ENCODE measurements around the gene HLCS. TPM values are rescaled to one million over a fixed set of nuclear protein-coding genes. Genes with fewer than 3 reads are reported as not detected.
"Not testable (repeated sequence)": the region's sequence is repeated elsewhere in the genome, so short reads cannot be mapped to it uniquely, and the experiment has no call there.

The HLCS gene
- total RNA-seq, 2 donors from 2014 or later = 27.2 to 38.6 TPM

DNA sequence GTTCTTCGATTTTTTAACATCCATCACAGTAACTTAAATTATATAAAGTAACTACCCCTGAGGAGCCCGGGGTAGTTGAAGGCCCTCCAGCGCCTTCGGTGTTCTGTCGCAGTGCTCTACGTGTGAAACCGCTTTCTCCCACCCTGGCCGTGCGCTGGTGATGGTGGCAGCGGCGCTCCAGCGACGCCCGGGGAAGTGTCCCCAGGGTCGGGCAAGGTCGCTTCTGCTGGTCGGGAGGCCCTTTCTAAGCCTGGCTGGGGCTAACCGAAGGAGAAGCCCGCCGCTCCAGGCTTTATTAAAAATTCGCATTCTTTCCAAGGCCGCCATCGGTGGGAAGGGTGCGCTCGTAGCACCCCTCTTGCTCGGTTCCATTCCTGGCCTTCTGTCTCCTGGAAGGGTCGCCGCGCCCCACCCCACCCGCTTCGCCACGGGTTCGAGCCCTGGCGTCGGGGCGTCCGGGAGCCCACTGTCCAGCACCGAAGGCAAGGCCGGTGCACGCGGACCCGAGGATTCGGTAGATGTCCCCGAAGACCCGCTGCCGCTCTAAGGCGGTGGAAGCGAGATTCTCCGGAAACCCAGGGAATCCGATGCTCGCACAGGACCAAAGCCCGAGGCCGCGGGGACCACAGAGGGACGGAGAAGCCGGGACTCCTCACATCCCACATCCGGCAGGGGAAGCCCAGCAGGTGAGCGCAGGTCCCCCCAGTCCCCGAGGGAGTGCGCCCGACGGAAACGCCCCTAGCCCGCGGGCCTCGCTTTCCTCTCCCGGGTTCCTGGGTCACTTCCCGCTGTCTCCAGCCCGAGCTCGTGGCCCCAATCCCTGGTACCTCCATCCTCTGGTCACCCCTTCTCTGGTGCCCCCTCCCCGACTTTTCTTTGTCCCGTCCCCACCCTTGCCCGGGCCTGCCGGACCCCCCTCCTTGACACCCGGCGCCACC, 39.3 kb upstream of the HLCS start:
- Histone ChIP-seq H3K27me3 (no peaks in the 10 kb centered on the region), H3K27ac (no peak overlapping the region)
- no peak for ATAC-seq

DNA sequence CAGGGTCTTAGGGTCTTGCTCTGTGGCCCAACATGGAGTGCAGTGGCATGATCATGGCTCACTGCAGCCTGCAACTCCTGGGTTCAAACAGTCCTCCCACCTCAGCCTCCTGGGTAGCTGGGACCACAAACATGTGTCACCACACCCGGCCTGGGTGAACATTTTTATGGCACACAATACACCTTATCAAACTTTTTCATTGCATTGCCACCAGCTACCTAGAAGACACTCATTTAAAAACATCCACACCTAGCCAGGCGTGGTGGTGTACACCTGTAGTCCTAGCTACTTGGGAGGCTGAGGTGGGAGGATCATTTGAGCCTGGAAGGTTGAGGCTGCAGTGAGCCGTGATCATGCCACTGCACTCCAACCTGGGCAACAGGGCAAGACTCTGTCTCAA, 37.4 kb upstream of the HLCS start:
- H3K36me3 ChIP-seq (replicated peaks in 1 of 2; ENCODE audit: insufficient read depth in 1 of 2, low read depth in 2 of 2); H3K4me3 ChIP-seq; H3K9me3 ChIP-seq; H3K27me3 ChIP-seq; intact Hi-C loops (cut with DNase I); DNase-seq; H3K27ac ChIP-seq; ATAC-seq: not testable (repeated sequence)
- WGBS, 2 donors = 69 to 74% methylated on average over 3 of the region's 3 CpGs
- peaks cover 15% of the 10 kb centered on the region for H3K4me1 ChIP-seq

More for the DNA sequence above, 39.3 kb upstream of the HLCS start:
- Histone ChIP-seq H3K4me1 (peaks cover 20% of the 10 kb centered on the region), H3K4me3 (no peak overlapping the region), H3K36me3 (replicated peaks in 1 of 2; ENCODE audit: insufficient read depth in 1 of 2, low read depth in 2 of 2) (no peaks in the 10 kb centered on the region), H3K9me3 (no peaks in the 10 kb centered on the region)
- intact Hi-C loops (cut with DNase I) = no loop called here
- no peak for TF ChIP-seq POLR2A (IDR thresholded peaks at IDR 0.05)
- TF ChIP-seq, protein P1, sequence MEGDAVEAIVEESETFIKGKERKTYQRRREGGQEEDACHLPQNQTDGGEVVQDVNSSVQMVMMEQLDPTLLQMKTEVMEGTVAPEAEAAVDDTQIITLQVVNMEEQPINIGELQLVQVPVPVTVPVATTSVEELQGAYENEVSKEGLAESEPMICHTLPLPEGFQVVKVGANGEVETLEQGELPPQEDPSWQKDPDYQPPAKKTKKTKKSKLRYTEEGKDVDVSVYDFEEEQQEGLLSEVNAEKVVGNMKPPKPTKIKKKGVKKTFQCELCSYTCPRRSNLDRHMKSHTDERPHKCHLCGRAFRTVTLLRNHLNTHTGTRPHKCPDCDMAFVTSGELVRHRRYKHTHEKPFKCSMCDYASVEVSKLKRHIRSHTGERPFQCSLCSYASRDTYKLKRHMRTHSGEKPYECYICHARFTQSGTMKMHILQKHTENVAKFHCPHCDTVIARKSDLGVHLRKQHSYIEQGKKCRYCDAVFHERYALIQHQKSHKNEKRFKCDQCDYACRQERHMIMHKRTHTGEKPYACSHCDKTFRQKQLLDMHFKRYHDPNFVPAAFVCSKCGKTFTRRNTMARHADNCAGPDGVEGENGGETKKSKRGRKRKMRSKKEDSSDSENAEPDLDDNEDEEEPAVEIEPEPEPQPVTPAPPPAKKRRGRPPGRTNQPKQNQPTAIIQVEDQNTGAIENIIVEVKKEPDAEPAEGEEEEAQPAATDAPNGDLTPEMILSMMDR (IDR thresholded peaks at IDR 0.05) = no peak
- 22 to 38% methylated on average over 53 to 76 of the region's 76 CpGs for WGBS, 2 donors
- DNase-seq = no peak

DNA sequence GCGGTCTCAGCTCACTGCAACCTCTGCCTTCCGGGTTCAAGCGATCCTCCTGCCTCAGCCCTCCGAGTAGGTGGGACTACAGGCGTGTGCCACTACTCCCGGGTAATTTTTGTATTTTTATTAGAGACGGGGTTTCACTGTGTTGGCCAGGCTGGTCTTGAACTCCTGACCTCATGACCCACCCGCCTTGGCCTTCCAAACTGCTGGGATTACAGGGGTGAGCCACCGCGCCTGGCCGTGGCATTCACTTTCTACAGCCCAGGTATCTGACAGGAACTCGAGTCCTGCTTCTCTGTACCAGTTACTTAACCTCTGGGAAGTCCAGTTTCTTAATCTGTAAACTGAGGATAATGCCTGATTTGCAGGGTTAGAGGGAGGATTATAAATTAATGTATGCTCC, 36.4 kb upstream of the HLCS start:
- intact Hi-C loops (cut with DNase I); H3K4me3 ChIP-seq; H3K9me3 ChIP-seq; H3K27ac ChIP-seq; DNase-seq; H3K27me3 ChIP-seq; ATAC-seq; H3K36me3 ChIP-seq (replicated peaks in 1 of 2; ENCODE audit: insufficient read depth in 1 of 2, low read depth in 2 of 2): not testable (repeated sequence)
- peaks cover 15% of the 10 kb centered on the region for H3K4me1 ChIP-seq
- 74 to 84% methylated on average over 12 of the region's 12 CpGs for WGBS, 2 donors

DNA sequence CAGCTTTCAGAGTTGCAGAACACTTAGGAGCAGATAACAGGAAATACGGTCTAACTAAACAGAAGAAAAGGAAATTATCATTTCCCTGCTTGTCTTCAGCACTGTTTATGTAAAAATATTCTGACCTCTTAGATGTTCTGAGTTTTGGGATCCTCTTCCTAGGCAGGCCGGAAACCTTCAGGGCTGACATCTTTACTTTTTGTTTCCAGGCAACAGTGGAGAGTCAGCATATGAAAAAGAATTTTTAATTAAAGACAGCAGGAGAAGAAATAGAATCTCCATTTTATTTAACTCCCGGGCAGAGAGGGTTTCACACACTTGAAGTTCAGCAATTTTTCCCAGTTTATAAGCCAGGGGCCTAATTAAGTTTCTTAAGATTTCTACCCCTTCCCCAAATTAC, 35.0 kb upstream of the HLCS start:
- TF ChIP-seq, protein P1 (IDR thresholded peaks at IDR 0.05) = no peak
- H3K27ac ChIP-seq = no peak overlapping the region
- no peak overlapping the region for H3K4me3 ChIP-seq
- no peak for ATAC-seq
- H3K27me3 ChIP-seq = no peaks in the 10 kb centered on the region
- no peak for DNase-seq
- intact Hi-C loops (cut with DNase I) = no loop called here
- 53 to 65% methylated on average over 3 of the region's 3 CpGs for WGBS, 2 donors
- no peaks in the 10 kb centered on the region for H3K9me3 ChIP-seq
- H3K36me3 ChIP-seq (replicated peaks in 1 of 2; ENCODE audit: insufficient read depth in 1 of 2, low read depth in 2 of 2) = no peaks in the 10 kb centered on the region
- peaks cover 8% of the 10 kb centered on the region for H3K4me1 ChIP-seq

DNA sequence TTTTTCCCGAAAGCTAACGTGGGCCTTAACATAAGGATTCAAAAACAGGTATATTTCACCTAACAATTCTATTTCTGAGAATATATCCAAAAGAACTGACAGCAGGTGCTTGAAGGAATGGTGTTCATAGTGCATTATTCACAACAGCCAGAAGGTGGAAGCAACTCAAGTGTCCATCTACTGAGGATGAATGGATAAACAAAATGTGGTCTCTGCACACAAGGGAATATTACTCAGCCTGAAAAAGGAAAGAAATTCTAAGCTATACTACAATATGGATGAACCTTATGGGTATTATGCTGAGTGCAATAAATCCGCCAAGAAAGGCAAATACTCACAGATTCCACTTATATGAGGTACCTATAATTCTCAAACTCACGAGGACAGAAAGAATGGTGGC, 33.9 kb upstream of the HLCS start:
- intact Hi-C loops (cut with DNase I) = no loop called here
- H3K36me3 ChIP-seq (replicated peaks in 1 of 2; ENCODE audit: insufficient read depth in 1 of 2, low read depth in 2 of 2) = no peaks in the 10 kb centered on the region
- ATAC-seq (no peak), DNase-seq (no peak)
- 77 to 92% methylated on average over 4 of the region's 4 CpGs for WGBS, 2 donors
- TF ChIP-seq, protein P1 (IDR thresholded peaks at IDR 0.05) = no peak
- TF ChIP-seq POLR2A (IDR thresholded peaks at IDR 0.05) = no peak
- H3K27me3 ChIP-seq = no peaks in the 10 kb centered on the region
- no peak overlapping the region for H3K4me3 ChIP-seq
- no peaks in the 10 kb centered on the region for H3K4me1 ChIP-seq
- H3K27ac ChIP-seq = no peak overlapping the region
- H3K9me3 ChIP-seq = no peaks in the 10 kb centered on the region

Data from body of pancreas (tissue), 4 donors.